Posterior cingulate gyrus (tissue), 11 donors: ENCODE data around the gene CHMP5.

Experiments used
- DNase-seq, 10 donors: peaks; one replicate each; pipeline versions ENCODE4 v3.0.0 to v3.0.0-alpha.2; 2020 to 2021; ENCODE audit warnings: mixed read lengths in 3 of 10
- intact Hi-C: fragments of 100-400 bp; cut with DNase I; formaldehyde crosslinking; loops from one replicate; pipeline ENCODE4 v1.15.1; 2023

The CHMP5 gene

DNA sequence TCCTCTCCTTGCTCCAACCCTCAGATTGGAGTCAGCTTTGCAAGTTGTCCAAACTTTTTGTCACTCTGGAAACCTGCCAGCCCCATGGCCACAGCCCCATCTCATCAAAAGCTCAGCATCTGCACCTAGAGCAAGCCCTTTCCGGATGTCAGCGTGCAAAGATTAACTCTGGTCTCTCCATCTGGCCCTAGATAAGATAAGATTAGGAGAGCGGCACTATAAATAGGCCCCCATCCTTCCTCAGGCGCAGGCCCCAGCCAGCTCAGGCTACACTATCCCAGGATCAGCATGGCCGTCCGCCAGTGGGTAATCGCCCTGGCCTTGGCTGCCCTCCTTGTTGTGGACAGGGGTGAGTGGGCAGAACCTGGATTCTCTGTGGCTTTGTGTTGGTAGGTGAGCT lies 24.9 kb upstream of the CHMP5 start, which contains the start of gene SPINK4:
Gene SPINK4 (plus strand): TSS at position 247 of the 400 bp plus-strand sequence. CDS start 42 bp downstream, at position 289.
- DNase-seq: peak in 1 of 10 donors; percentile 57
- intact Hi-C loops: no loop called here

- intact Hi-C loops: no loop called here
- DNase-seq: no peak
Measured at GRCh38 chr9:33241298-33241697, 23.6 kb upstream of the CHMP5 start.

GRCh38 chr9:33242609-33243134 lies 22.2 kb upstream of the CHMP5 start:
- DNase-seq: no peak
- intact Hi-C loops: no loop called here

DNA sequence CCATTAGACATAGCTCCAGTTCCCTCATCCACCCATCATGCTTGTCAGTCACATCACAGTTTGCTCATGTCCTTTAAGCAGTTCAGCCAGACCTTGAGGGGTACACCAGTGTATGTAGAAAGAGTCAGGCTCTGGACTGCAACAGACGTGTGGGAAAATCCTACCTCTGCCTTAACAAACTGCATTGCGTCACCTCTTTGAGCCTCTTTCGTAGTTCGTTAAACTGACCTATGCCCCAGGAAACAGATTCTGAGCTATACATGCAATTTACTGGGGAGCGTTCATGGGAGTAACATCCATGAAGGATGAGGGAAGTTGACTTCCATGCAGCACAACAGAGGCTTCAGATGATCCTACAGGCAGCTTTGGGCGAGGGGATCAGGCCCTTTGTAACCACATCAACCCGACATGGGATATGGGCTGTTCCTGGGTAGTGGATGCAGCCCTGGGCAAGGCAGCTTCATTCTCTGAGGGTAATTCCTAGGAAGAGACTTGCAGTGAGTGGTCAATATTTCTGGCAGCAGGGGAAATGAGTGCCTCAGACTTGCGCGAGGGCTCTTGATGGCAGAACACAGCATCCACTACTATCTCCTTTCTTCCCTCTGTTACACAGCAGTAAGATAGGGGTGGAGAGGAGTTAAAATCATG lies 20.6 kb upstream of the CHMP5 start:
- DNase-seq: no peak
- intact Hi-C loops: no loop called here

GRCh38 chr9:33245341-33245740 lies 19.5 kb upstream of the CHMP5 start:
- intact Hi-C loops: no loop called here
- DNase-seq: no peak

- DNase-seq: no peak
- intact Hi-C loops: no loop called here
Measured at GRCh38 chr9:33246269-33246860, 18.5 kb upstream of the CHMP5 start.

- intact Hi-C loops: no loop called here
- no peak for DNase-seq
Measured at GRCh38 chr9:33248606-33249005, 16.2 kb upstream of the CHMP5 start.

DNA sequence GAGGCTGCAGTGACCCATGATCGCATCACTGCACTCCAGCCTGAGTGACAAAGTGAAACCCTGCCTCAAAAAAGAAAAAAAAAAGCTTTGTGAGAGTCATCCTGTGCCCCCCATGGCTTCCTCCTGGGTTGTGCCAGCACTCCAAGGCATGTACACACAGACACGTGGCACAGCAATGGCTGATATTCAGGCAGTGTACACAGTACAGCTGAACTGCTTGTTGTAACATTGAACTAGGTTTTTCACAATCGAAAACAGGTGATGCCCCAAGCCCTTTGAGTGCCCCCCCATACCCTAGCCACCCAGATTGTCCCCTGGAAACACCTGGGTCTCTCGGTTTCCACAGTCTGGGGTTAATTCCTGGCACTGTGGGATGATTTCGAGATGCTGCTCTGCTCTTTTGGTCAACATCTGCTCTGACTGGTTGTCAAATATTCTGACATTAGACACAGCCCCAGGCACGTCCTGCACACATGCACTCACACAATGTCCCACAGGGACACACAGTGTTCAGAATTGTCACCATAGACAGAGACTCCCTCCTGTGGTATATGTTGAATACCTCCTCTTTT lies 15.7 kb upstream of the CHMP5 start:
- no peak for DNase-seq
- intact Hi-C loops: no loop called here

GRCh38 chr9:33249983-33250382 lies 14.9 kb upstream of the CHMP5 start:
- intact Hi-C loops: no loop called here
- DNase-seq: no peak

DNA sequence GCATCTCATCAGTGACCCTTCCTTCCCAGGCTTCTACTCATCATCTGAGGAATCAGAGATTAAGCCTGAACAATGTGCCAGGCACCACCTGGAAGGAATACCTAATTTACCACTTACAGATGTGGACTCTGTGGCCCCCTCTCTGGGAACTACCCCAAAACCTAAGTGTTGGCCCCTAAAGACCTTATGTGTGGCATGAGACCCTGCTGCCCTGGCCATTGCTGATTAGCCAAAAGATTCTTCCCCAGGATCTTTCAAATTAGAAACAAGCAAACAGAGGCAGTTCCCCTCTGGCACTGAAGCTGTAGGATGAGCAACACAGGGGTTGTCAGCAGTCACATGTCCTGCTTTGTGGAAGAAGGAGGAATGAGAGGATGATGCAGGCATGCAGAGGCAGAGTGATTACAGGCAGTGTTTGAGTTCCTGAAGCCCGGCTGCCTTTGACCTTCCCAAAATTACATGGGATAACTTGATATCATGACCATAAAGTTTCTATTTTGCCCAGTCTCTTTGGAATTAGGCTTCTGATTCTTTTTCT lies 14.3 kb upstream of the CHMP5 start:
- intact Hi-C loops: no loop called here
- DNase-seq: no peak

DNA sequence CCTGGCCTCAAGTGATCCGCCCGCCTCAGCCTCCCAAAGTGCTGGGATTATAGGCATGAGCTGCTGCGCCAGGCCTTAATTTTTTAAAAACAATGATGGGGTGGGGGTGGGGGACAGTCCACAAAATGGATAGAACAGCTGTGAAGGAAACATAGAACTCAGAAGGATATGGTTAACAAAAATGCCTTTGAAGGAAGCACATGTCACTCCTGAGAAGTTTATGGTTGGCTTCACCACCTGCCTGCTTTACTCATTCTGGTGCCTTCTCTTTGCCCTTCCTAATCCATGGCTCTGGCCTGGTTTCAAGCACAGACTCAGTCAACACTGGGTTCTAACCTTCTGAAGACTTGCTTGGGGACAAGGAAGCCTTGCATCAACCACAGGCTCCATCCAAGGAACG lies 10.6 kb upstream of the CHMP5 start:
- no peak for DNase-seq
- intact Hi-C loops: no loop called here

GRCh38 chr9:33255014-33255413 lies 9.8 kb upstream of the CHMP5 start:
- no peak for DNase-seq
- intact Hi-C loops: no loop called here

DNA sequence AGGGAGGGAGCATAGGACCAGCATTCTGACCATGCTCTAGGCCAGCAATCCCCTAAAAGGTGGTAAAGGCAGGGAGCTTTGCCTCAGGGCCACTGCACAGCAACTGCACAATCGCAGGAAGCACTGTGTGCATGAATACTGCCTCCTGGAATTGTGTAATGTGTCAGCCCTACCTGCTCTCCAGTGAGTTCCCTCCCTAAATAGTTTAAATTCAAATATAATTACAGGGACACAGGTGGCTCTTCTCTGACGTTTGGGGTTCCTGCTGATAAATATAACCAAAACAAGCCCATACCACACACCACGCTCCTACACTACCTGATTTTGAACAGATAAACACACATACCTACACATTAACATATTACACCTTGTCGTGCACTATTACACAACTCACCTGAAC lies 9.4 kb upstream of the CHMP5 start:
- intact Hi-C loops: no loop called here
- no peak for DNase-seq

DNA sequence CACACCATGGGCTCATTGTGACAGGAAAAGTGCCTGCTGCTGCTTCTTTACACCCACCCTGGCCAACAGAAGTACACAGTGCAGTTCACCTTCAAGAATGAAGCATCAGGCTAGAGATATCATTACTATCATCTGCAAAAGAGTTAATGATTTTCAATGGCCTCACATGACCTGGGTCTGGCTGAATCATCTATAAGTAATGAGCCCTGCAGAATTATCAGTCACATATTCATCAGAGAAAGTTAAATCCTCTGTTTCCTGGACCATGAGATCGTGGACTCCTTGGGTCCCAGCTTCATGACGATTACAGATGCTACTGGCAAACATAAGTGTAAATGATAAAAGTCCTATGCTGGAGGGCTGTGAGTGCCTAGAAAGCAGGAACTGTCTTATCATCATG lies 8.6 kb upstream of the CHMP5 start:
- no peak for DNase-seq
- intact Hi-C loops: no loop called here

- intact Hi-C loops: no loop called here
- DNase-seq: no peak
Measured at GRCh38 chr9:33257276-33257675, 7.6 kb upstream of the CHMP5 start.

DNA sequence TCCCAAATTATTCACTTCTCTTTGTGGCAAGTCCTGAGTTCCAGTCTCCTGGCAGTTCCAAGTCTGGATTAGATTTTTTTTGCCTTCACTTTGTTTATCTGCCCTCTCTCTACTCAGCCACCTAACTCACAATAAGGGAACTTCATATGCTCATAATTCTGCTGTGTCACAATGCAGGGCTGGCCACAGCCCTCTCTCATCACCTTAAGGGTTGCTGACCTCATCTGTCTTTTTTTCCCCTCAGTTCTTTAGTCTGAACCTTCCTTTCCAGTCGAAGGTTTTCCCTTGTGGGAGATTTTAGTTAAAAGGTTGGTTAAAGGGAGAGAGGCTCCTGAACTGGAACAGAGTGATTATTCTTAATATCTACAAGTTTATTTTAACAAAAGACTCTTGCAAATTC lies 4.5 kb upstream of the CHMP5 start:
- intact Hi-C loops: loop anchor here (5.0 kb wide), 1 partner anchor 93 kb away; the partner anchor contains the start of gene B4GALT1
- no peak for DNase-seq

DNA sequence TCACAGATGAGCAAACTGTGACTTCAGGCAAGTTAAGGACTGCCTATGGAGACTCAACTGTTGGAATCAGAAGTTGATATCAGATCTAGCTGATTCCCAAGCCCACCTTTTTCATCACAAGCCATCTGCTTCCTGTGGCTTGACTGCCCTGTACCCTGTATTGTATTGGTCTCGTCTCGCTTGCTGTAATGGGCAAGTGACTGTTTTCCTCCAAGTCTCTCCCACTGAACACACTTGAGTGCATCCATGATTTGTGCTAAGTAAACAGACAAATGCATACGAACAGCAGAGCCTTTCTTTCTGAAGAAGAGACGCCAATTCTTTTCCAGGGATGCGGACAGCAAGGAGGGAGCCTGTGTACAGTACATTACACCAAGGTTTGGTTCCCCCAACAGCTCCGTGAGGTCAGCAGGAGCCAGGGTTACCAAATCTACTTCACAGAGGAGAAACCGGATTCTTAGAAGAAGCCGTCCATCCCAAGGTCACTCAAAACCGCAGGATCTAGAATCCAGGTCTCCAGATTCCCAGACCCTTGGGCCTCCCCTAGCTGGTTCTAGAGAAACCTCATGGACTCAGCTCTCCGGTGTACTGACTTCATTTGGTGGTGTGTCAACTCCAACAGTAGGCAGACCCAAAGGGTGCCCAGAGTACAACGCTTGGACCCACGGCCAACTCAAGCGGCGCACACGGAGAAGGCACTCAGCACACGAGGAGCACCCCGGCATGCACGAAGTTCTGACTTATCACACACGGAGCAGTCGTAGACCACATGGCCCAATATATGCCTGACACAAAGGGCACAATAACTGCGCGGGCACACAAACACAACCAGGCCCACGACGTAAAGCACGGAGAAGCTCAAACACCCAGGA lies 1.5 kb upstream of the CHMP5 start:
- peak in 2 of 10 donors; percentile 11 to 82 for DNase-seq
- intact Hi-C loops: loop anchor here (2.0 to 5.0 kb wide), 2 partner anchors 27 to 96 kb away; partner anchors contain the start of genes B4GALT1 and NFX1

DNA sequence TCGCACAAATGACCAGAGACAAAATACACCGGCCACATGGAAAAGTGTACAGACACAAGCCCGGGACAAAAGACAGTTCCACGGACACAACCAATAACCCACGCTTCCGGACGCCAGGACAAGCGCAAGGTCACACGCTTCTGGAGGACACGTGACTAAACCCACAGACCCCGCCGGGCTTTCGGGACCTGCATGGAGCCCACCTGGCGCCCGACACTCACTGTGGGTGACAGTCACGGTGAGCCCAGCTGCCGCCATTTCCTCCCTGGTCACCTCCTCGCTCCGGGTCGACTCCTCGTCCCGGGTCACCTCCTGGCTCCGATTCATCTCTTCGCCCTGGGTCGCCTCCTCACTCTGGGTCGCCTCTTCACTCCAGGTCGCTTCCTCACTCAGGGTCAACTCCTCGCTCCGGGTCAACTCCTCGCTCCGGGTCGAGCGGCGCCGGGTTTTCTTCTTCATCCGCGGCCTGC lies 811 bp upstream of the CHMP5 start:
- intact Hi-C loops: loop anchor here (2.0 to 5.0 kb wide), 2 partner anchors 27 to 97 kb away; partner anchors contain the start of genes B4GALT1 and NFX1
- peak in 7 of 10 donors; percentile 14 to 91 (median 42) for DNase-seq

- no peak for DNase-seq
- intact Hi-C loops: loop anchor here (2.0 kb wide), 1 partner anchor 25 kb away; the partner anchor contains the start of gene NFX1
Measured at GRCh38 chr9:33265211-33265865, 489 bp downstream of the CHMP5 start.
